HCT116 (cell line): ENCODE measurements around the gene KRCC1. TPM values are rescaled to one million over a fixed set of nuclear protein-coding genes. Genes with fewer than 3 reads are reported as not detected.

Source experiments
- ATAC-seq: fragments of 200-7000 bp; cut with Tn5 transposase; 2 replicates; pipeline ENCODE4 v1.9.1; 2020; ENCODE audit warnings: mild to moderate bottlenecking, moderate library complexity
- BruUV-seq: library from RNA; stranded (reverse); fragments of 400-500 nt; replicated peaks from 2 replicates; lab custom pipeline; 2021; lab: Mats Ljungman, UMichigan
- CTCF ChIA-PET: fragments of 300-600 bp; sonication (Branson Sonifier 250); formaldehyde crosslinking; loops from one replicate; lab custom pipeline; 2021; ENCODE audit warnings: antibody characterized with exemption; lab: Charles Lee
- POLR2A ChIA-PET: fragments of 300-600, 350-600 bp; sonication (Branson Sonifier 250); formaldehyde crosslinking; loops from one replicate; lab custom pipeline; 2021; ENCODE audit warnings: antibody characterized with exemption; lab: Charles Lee
- RAD21 ChIA-PET, 2 experiments: fragments of 300-600 bp; sonication (Branson Sonifier 250); formaldehyde crosslinking; loops; one replicate each; lab custom pipeline; 2023; ENCODE audit warnings: low total read pairs in 2 of 2; ENCODE audit not compliant: uncharacterized antibody in 2 of 2, unreplicated experiment in 2 of 2, low non-redundant PET in 1 of 2; lab: Charles Lee
- DNase-seq: peaks from one replicate; pipeline ENCODE4 v3.0.0-alpha.2; 2010; ENCODE audit warnings: low read depth, low spot score
- H2AFZ ChIP-seq: fragments of 200-600 bp; shearing (Covaris generic), sonication (generic); 2 replicates; pipeline ENCODE4 v1.6.1; 2017; ENCODE audit warnings: low read depth, mixed run types, mixed read lengths, antibody characterized with exemption, low read length; ENCODE audit not compliant: poor library complexity, severe bottlenecking
- H3K27ac ChIP-seq: 2 replicates; pipeline ENCODE4 v1.5.1; 2012; ENCODE audit warnings: low read depth, low read length
- H3K27me3 ChIP-seq: fragments of 200-600 bp; sonication (generic); 2 replicates; pipeline ENCODE4 v1.6.1; 2016; ENCODE audit warnings: mixed run types, low read length, mixed read lengths; ENCODE audit not compliant: insufficient read depth
- H3K36me3 ChIP-seq, 2 experiments: fragments of 200-500 bp in 1 of 2; fragments of 200-600 bp in 1 of 2; sonication (Bioruptor generic) in 1 of 2; sonication (generic) in 1 of 2; 2 replicates each; pipeline versions ENCODE4 v1.5.1 to v1.6.1; 2014 to 2016; ENCODE audit warnings: low read length in 2 of 2, inconsistent platforms in 1 of 2, mixed read lengths in 1 of 2, mixed run types in 1 of 2; ENCODE audit not compliant: insufficient read depth in 2 of 2, control insufficient read depth in 1 of 2
- H3K4me1 ChIP-seq, 2 experiments: fragments of 200-600 bp in 1 of 2; sonication (generic) in 1 of 2; 2 replicates each; pipeline versions ENCODE4 v1.5.1 to v1.6.1; 2012 to 2017; ENCODE audit warnings: low read length in 2 of 2, inconsistent platforms in 1 of 2, mild to moderate bottlenecking in 1 of 2, mixed read lengths in 1 of 2, mixed run types in 1 of 2, moderate library complexity in 1 of 2; ENCODE audit not compliant: insufficient read depth in 2 of 2, control insufficient read depth in 1 of 2
- H3K4me2 ChIP-seq: fragments of 200-600 bp; sonication (generic); 2 replicates; pipeline ENCODE4 v1.6.1; 2017; ENCODE audit warnings: mixed run types, low read length, mixed read lengths
- H3K4me3 ChIP-seq, 2 experiments: fragments of 200-600 bp in 1 of 2; sonication (generic) in 1 of 2; replicated peaks in 1 of 2; 2 replicates each; pipeline ENCODE4 v1.5.1; 2011 to 2016; ENCODE audit warnings: low read length in 2 of 2, control low read depth in 1 of 2, low read depth in 1 of 2, mild to moderate bottlenecking in 1 of 2, mixed read lengths in 1 of 2, mixed run types in 1 of 2
- H3K79me2 ChIP-seq: fragments of 200-600 bp; sonication (generic); 2 replicates; pipeline ENCODE4 v1.6.1; 2017; ENCODE audit warnings: mild to moderate bottlenecking, mixed run types, low read length, moderate library complexity, mixed read lengths; ENCODE audit not compliant: insufficient read depth
- H3K9ac ChIP-seq: fragments of 200-600 bp; sonication (generic); 2 replicates; pipeline ENCODE4 v1.6.1; 2016; ENCODE audit warnings: low read length, mixed read lengths
- H3K9me2 ChIP-seq: fragments of 200-600 bp; sonication (generic), shearing (Covaris generic); 2 replicates; pipeline ENCODE4 v1.6.1; 2017; ENCODE audit warnings: mixed run types, mild to moderate bottlenecking, moderate library complexity; ENCODE audit not compliant: insufficient read depth
- H3K9me3 ChIP-seq, 2 experiments: fragments of 200-500 bp in 1 of 2; fragments of 200-600 bp in 1 of 2; sonication (Bioruptor generic) in 1 of 2; sonication (generic) in 1 of 2; 2 replicates each; pipeline ENCODE4 v1.6.1; 2014 to 2017; ENCODE audit warnings: low read length in 2 of 2, mixed read lengths in 2 of 2, inconsistent platforms in 1 of 2, low read depth in 1 of 2, mild to moderate bottlenecking in 1 of 2, mixed run types in 1 of 2, moderate library complexity in 1 of 2; ENCODE audit not compliant: control insufficient read depth in 1 of 2, insufficient read depth in 1 of 2
- H4K20me1 ChIP-seq: fragments of 200-600 bp; sonication (generic), shearing (Covaris generic); 2 replicates; pipeline ENCODE4 v1.6.1; 2017; ENCODE audit warnings: mixed run types, mild to moderate bottlenecking, moderate library complexity; ENCODE audit not compliant: insufficient read depth
- CBX3 ChIP-seq: IDR thresholded peaks from 2 replicates; pipeline ENCODE4 v1.6.1; 2012; ENCODE audit warnings: low read depth
- ELF1 ChIP-seq: IDR thresholded peaks from 2 replicates; pipeline ENCODE4 v1.6.1; 2012; ENCODE audit warnings: low read depth, borderline replicate concordance
- EZH2phosphoT487 ChIP-seq: fragments of 200-600 bp; IDR thresholded peaks from 2 replicates; pipeline ENCODE4 v1.6.1; 2018; ENCODE audit warnings: antibody characterized with exemption, borderline replicate concordance
- REST ChIP-seq: IDR thresholded peaks from 2 replicates; pipeline ENCODE4 v1.6.1; 2012; ENCODE audit warnings: low read depth
- SIN3A ChIP-seq: IDR thresholded peaks from 2 replicates; pipeline ENCODE4 v1.6.1; 2012; ENCODE audit warnings: low read depth
- ZNF274 ChIP-seq: fragments of 200-500 bp; sonication (Bioruptor generic); IDR thresholded peaks from 2 replicates; pipeline ENCODE4 v1.6.1; 2014; ENCODE audit warnings: mild to moderate bottlenecking, low read depth, low read length, inconsistent platforms
- intact Hi-C: fragments of 100-400 bp; cut with micrococcal nuclease; formaldehyde crosslinking; loops from 2 replicates; pipeline ENCODE4 v1.10.0; 2022
- total RNA-seq: library from RNA; stranded (reverse); gene quantifications from one replicate; pipeline ENCODE4 v1.2.1, GENCODE V29; 2021; ENCODE audit not compliant: unreplicated experiment
- TF ChIP-seq, protein P1 (sequence below): IDR thresholded peaks from 2 replicates; pipeline ENCODE4 v1.6.1; 2012

The KRCC1 gene
- total RNA-seq, 1 experiment from 2014 or later: 5.8 TPM

- Histone ChIP-seq H3K9ac (no peak overlapping the region), H3K9me3 (no peaks in the 10 kb centered on the region), H3K79me2 (no peaks in the 10 kb centered on the region), H3K4me1 (peaks cover 0 to 5% of the 10 kb centered on the region in 2 experiments; a peak in 1 of 4 replicates), H2AFZ (no peak overlapping the region), H4K20me1 (no peaks in the 10 kb centered on the region), H3K36me3 (no peaks in the 10 kb centered on the region), H3K9me2 (no peaks in the 10 kb centered on the region), H3K27me3 (no peaks in the 10 kb centered on the region), H3K4me3 (no peak overlapping the region), H3K27ac (no peak overlapping the region), H3K4me2 (no peak overlapping the region)
- ChIA-PET CTCF (no interaction called here), POLR2A (no interaction called here), RAD21 (no interaction called here)
- TF ChIP-seq REST (no peak), CBX3 (no peak), ELF1 (no peak), ZNF274 (no peak), SIN3A (no peak), EZH2phosphoT487 (no peak)
- TF ChIP-seq, protein P1, sequence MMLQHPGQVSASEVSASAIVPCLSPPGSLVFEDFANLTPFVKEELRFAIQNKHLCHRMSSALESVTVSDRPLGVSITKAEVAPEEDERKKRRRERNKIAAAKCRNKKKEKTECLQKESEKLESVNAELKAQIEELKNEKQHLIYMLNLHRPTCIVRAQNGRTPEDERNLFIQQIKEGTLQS: no peak
- ATAC-seq: no peak
- intact Hi-C loops: no loop called here
- BruUV-seq: no TSS peak
- DNase-seq: no peak
Observed at GRCh38 chr2:88087763-88088162, 32.2 kb upstream of the KRCC1 start.
